MCF 10A (cell line): Measurements from ENCODE around the gene ASTN2. TPM values are rescaled to one million over a fixed set of nuclear protein-coding genes. Genes with fewer than 3 reads are reported as not detected.

Experiments used
- BruUV-seq: library from RNA; stranded (reverse); fragments of 400-500 nt; replicated peaks from 2 replicates; lab custom pipeline; 2021; lab: Mats Ljungman, UMichigan
- CTCF ChIA-PET: fragments of 300-600 bp; sonication (Branson Sonifier 250); formaldehyde crosslinking; extraction: SDS; loops from one replicate; lab custom pipeline; 2021; ENCODE audit warnings: antibody characterized with exemption, inconsistent platforms; lab: Yijun Ruan, JAX
- POLR2A ChIA-PET: fragments of 300-600, 350-650 bp; sonication (Branson Sonifier 250); formaldehyde crosslinking; extraction: SDS; loops from one replicate; lab custom pipeline; 2020; ENCODE audit warnings: antibody characterized with exemption, inconsistent platforms; lab: Yijun Ruan, JAX
- DNase-seq: peaks from one replicate; pipeline ENCODE4 v3.0.0-alpha.2; 2018; ENCODE audit not compliant: unreplicated experiment
- H3K27ac Mint-ChIP-seq: one replicate; pipeline ENCODE4 v1.8.0; 2022; ENCODE audit warnings: mild to moderate bottlenecking, low read depth, mixed read lengths; ENCODE audit not compliant: unreplicated experiment
- H3K27me3 Mint-ChIP-seq: one replicate; pipeline ENCODE4 v1.8.0; 2022; ENCODE audit warnings: mixed read lengths; ENCODE audit not compliant: insufficient read depth, unreplicated experiment
- H3K36me3 Mint-ChIP-seq: one replicate; pipeline ENCODE4 v1.8.0; 2022; ENCODE audit warnings: mild to moderate bottlenecking, moderate library complexity, mixed read lengths; ENCODE audit not compliant: insufficient read depth, unreplicated experiment
- H3K4me1 Mint-ChIP-seq: one replicate; pipeline ENCODE4 v1.8.0; 2022; ENCODE audit warnings: mixed read lengths; ENCODE audit not compliant: insufficient read depth, unreplicated experiment
- H3K4me3 Mint-ChIP-seq: one replicate; pipeline ENCODE4 v1.8.0; 2022; ENCODE audit warnings: mild to moderate bottlenecking, moderate library complexity, mixed read lengths; ENCODE audit not compliant: unreplicated experiment
- H3K9me3 Mint-ChIP-seq: one replicate; pipeline ENCODE4 v1.8.0; 2022; ENCODE audit warnings: mixed read lengths; ENCODE audit not compliant: unreplicated experiment
- CTCF ChIP-seq: fragments of 200-600 bp; IDR thresholded peaks from one replicate; pipeline ENCODE4 v1.8.0; 2022; ENCODE audit warnings: antibody characterized with exemption, mild to moderate bottlenecking; ENCODE audit not compliant: unreplicated experiment
- intact Hi-C: fragments of 100-400 bp; cut with micrococcal nuclease; formaldehyde crosslinking; loops from 2 replicates; pipeline ENCODE4 v1.14.1; 2022
- total RNA-seq: library from RNA; stranded (reverse); gene quantifications from 2 replicates; pipeline ENCODE4 v1.2.3, GENCODE V29; 2022

The ASTN2 gene
- total RNA-seq, 1 experiment from 2014 or later = 1.8 TPM

DNA sequence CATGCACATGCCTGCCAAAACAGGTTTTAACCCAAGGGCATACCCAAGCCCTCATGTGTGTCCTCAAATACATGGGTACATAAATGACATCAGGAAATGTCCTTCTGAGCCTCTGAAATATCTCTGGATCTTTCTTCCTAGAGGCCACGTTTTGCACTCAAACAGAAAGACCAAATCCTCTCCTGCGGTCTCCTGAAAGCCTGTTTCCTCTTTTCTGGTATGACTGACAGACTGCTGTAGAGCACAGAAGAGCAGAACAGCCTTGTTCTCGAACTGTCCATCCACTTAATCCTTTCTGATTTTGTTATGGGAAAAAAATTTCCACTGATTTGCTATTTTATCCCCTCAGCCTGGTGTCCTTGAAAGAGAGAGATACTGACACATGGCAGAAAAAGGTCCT, 107.2 kb downstream of the ASTN2 start:
- no peaks in the 10 kb centered on the region for H3K4me1 Mint-ChIP-seq
- POLR2A ChIA-PET = no interaction called here
- DNase-seq = no peak
- H3K36me3 Mint-ChIP-seq = no peaks in the 10 kb centered on the region
- BruUV-seq = no TSS peak
- no peak overlapping the region for H3K4me3 Mint-ChIP-seq
- intact Hi-C loops = no loop called here
- H3K27me3 Mint-ChIP-seq = no peaks in the 10 kb centered on the region
- no peak for TF ChIP-seq CTCF
- H3K27ac Mint-ChIP-seq = no peak overlapping the region
- CTCF ChIA-PET = no interaction called here
- H3K9me3 Mint-ChIP-seq = peaks cover 25% of the 10 kb centered on the region

DNA sequence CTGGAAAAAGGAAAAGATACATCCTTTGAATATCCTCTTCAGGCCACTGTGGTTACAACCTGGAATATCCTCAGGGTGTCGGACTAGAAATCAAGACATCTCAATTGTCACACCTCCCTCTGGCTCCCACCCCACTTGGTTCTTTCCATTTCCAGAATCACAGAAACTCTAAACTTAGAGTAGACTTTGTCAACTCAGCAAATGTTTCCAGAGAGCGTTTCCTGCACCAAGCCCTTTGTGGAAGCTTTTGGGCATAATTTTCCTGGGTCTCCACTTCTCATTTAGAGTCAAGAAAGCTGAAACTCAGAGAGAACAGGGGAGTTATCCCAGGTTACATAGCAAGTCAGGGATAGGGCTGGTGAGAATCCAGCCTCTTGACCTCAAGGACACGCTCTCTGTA, 108.8 kb downstream of the ASTN2 start:
- Mint-ChIP-seq H3K27me3 (no peaks in the 10 kb centered on the region), H3K9me3 (peaks cover 21% of the 10 kb centered on the region), H3K4me3 (no peak overlapping the region), H3K36me3 (no peaks in the 10 kb centered on the region), H3K27ac (no peak overlapping the region), H3K4me1 (no peaks in the 10 kb centered on the region)
- ChIA-PET CTCF (no interaction called here), POLR2A (no interaction called here)
- no peak for TF ChIP-seq CTCF
- no peak for DNase-seq
- intact Hi-C loops = no loop called here
- no TSS peak for BruUV-seq

GRCh38 chr9:117305454-117305853, 109.4 kb downstream of the ASTN2 start:
- DNase-seq = no peak
- Mint-ChIP-seq H3K9me3 (peaks cover 21% of the 10 kb centered on the region), H3K27me3 (no peaks in the 10 kb centered on the region), H3K27ac (no peak overlapping the region), H3K4me1 (no peaks in the 10 kb centered on the region), H3K4me3 (no peak overlapping the region), H3K36me3 (no peaks in the 10 kb centered on the region)
- no peak for TF ChIP-seq CTCF
- BruUV-seq = no TSS peak
- POLR2A ChIA-PET = no interaction called here
- intact Hi-C loops = no loop called here
- CTCF ChIA-PET = no interaction called here

GRCh38 chr9:117304549-117304948, 110.3 kb downstream of the ASTN2 start:
- H3K27ac Mint-ChIP-seq = no peak overlapping the region
- no TSS peak for BruUV-seq
- no peak for TF ChIP-seq CTCF
- no peak overlapping the region for H3K4me3 Mint-ChIP-seq
- CTCF ChIA-PET = no interaction called here
- POLR2A ChIA-PET = no interaction called here
- no peaks in the 10 kb centered on the region for H3K36me3 Mint-ChIP-seq
- no peaks in the 10 kb centered on the region for H3K27me3 Mint-ChIP-seq
- intact Hi-C loops = no loop called here
- DNase-seq = no peak
- no peaks in the 10 kb centered on the region for H3K4me1 Mint-ChIP-seq
- H3K9me3 Mint-ChIP-seq = peaks cover 25% of the 10 kb centered on the region
